MM.1S (cell line): ENCODE results near the gene NCDN.

Source experiments
- DNase-seq: peaks from one replicate; pipeline ENCODE4 v3.0.0-alpha.2; 2015
- H2AFZ ChIP-seq: fragments of 300-600 bp; sonication (generic); 2 replicates; pipeline ENCODE4 v1.6.0; 2016; ENCODE audit warnings: antibody characterized with exemption, low read length
- H3F3A ChIP-seq: fragments of 300-600 bp; sonication (generic); 2 replicates; pipeline ENCODE4 v1.6.1; 2016; ENCODE audit warnings: mild to moderate bottlenecking, antibody characterized with exemption, low read length, moderate library complexity, mixed read lengths; ENCODE audit not compliant: insufficient read depth
- H3K27ac ChIP-seq: fragments of 300-600 bp; sonication (generic); 2 replicates; pipeline ENCODE4 v1.5.1; 2016; ENCODE audit warnings: mild to moderate bottlenecking, low read length
- H3K27me3 ChIP-seq: fragments of 300-600 bp; sonication (generic); replicated peaks from 2 replicates; pipeline ENCODE4 v1.6.0; 2016; ENCODE audit warnings: low read length; ENCODE audit not compliant: insufficient read depth
- H3K36me3 ChIP-seq: fragments of 300-600 bp; sonication (generic); replicated peaks from 2 replicates; pipeline ENCODE4 v1.6.1; 2016; ENCODE audit warnings: mild to moderate bottlenecking, low read length, mixed read lengths; ENCODE audit not compliant: insufficient read depth
- H3K4me1 ChIP-seq: fragments of 300-600 bp; sonication (generic); 2 replicates; pipeline ENCODE4 v1.6.1; 2016; ENCODE audit warnings: low read length, mixed read lengths
- H3K4me2 ChIP-seq: fragments of 300-600 bp; sonication (generic); 2 replicates; pipeline ENCODE4 v1.6.0; 2016; ENCODE audit warnings: low read depth, low read length
- H3K4me3 ChIP-seq: fragments of 300-600 bp; sonication (generic); 2 replicates; pipeline ENCODE4 v1.5.1; 2016; ENCODE audit warnings: low read length, mixed read lengths
- H3K79me2 ChIP-seq: fragments of 300-600 bp; sonication (generic); 2 replicates; pipeline ENCODE4 v1.6.1; 2016; ENCODE audit warnings: mixed run types, low read length, mixed read lengths
- H3K9ac ChIP-seq: fragments of 300-600 bp; sonication (generic); 2 replicates; pipeline ENCODE4 v1.6.1; 2016; ENCODE audit warnings: low read length, mixed read lengths
- H3K9me2 ChIP-seq: fragments of 300-600 bp; sonication (generic); replicated peaks from 2 replicates; pipeline ENCODE4 v1.6.1; 2016; ENCODE audit warnings: mild to moderate bottlenecking, low read length, mixed read lengths; ENCODE audit not compliant: insufficient read depth
- H3K9me3 ChIP-seq: fragments of 300-600 bp; sonication (generic); replicated peaks from 2 replicates; pipeline ENCODE4 v1.6.1; 2016; ENCODE audit warnings: mild to moderate bottlenecking, low read length, mixed read lengths; ENCODE audit not compliant: insufficient read depth
- H4K20me1 ChIP-seq: fragments of 300-600 bp; sonication (generic); 2 replicates; pipeline ENCODE4 v1.6.1; 2016; ENCODE audit warnings: mild to moderate bottlenecking, low read length, moderate library complexity, mixed read lengths; ENCODE audit not compliant: insufficient read depth
- EZH2 ChIP-seq: fragments of 300-600 bp; sonication (generic); optimal IDR thresholded peaks from 2 replicates; pipeline ENCODE3; 2017; ENCODE audit warnings: low read depth, mild to moderate bottlenecking, antibody characterized with exemption, low read length, mixed read lengths
- EZH2phosphoT487 ChIP-seq: fragments of 300-600 bp; sonication (generic); IDR thresholded peaks from 2 replicates; pipeline ENCODE4 v1.6.1; 2018; ENCODE audit warnings: antibody characterized with exemption, low read length
- TF ChIP-seq, protein P1 (sequence below): fragments of 300-600 bp; sonication (generic); IDR thresholded peaks from 2 replicates; pipeline ENCODE4 v1.5.1; 2016; ENCODE audit warnings: antibody characterized with exemption, low read length, mixed read lengths

Gene NCDN

DNA sequence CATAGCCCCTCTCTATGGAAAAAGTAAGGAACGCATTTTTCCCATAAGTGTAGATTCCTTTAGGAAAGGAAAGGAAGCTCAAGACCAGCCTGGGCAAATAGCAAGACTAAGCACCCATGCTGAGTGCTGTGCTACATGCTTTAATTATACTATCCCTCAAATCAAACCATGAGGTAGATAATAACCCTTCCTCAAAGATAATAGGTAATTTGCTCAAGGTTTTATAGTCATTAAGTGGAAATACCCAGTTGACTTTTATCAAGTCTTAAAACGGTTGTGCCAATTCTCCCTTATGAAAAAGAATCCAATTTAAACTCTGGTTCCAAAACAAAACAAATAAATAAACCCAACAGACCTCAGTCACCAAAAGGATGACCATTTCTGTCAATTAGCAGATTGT, 3.7 kb upstream of the NCDN start:
- TF ChIP-seq, protein P1, sequence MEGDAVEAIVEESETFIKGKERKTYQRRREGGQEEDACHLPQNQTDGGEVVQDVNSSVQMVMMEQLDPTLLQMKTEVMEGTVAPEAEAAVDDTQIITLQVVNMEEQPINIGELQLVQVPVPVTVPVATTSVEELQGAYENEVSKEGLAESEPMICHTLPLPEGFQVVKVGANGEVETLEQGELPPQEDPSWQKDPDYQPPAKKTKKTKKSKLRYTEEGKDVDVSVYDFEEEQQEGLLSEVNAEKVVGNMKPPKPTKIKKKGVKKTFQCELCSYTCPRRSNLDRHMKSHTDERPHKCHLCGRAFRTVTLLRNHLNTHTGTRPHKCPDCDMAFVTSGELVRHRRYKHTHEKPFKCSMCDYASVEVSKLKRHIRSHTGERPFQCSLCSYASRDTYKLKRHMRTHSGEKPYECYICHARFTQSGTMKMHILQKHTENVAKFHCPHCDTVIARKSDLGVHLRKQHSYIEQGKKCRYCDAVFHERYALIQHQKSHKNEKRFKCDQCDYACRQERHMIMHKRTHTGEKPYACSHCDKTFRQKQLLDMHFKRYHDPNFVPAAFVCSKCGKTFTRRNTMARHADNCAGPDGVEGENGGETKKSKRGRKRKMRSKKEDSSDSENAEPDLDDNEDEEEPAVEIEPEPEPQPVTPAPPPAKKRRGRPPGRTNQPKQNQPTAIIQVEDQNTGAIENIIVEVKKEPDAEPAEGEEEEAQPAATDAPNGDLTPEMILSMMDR: no peak
- TF ChIP-seq EZH2 (no peak), EZH2phosphoT487 (no peak)
- H3K9ac ChIP-seq: no peak overlapping the region
- H3K4me1 ChIP-seq: peaks cover 11% of the 10 kb centered on the region
- H3K36me3 ChIP-seq: no peaks in the 10 kb centered on the region
- H4K20me1 ChIP-seq: no peaks in the 10 kb centered on the region
- H3K9me3 ChIP-seq: no peaks in the 10 kb centered on the region
- H3F3A ChIP-seq: peaks cover 5% of the 10 kb centered on the region; the same call in 1 of the 2 replicates
- H2AFZ ChIP-seq: no peak overlapping the region
- H3K27ac ChIP-seq: no peak overlapping the region
- no peaks in the 10 kb centered on the region for H3K9me2 ChIP-seq
- H3K79me2 ChIP-seq: peaks cover 44% of the 10 kb centered on the region
- no peak overlapping the region for H3K4me2 ChIP-seq
- no peaks in the 10 kb centered on the region for H3K27me3 ChIP-seq
- no peak overlapping the region for H3K4me3 ChIP-seq
- DNase-seq: no peak

DNA sequence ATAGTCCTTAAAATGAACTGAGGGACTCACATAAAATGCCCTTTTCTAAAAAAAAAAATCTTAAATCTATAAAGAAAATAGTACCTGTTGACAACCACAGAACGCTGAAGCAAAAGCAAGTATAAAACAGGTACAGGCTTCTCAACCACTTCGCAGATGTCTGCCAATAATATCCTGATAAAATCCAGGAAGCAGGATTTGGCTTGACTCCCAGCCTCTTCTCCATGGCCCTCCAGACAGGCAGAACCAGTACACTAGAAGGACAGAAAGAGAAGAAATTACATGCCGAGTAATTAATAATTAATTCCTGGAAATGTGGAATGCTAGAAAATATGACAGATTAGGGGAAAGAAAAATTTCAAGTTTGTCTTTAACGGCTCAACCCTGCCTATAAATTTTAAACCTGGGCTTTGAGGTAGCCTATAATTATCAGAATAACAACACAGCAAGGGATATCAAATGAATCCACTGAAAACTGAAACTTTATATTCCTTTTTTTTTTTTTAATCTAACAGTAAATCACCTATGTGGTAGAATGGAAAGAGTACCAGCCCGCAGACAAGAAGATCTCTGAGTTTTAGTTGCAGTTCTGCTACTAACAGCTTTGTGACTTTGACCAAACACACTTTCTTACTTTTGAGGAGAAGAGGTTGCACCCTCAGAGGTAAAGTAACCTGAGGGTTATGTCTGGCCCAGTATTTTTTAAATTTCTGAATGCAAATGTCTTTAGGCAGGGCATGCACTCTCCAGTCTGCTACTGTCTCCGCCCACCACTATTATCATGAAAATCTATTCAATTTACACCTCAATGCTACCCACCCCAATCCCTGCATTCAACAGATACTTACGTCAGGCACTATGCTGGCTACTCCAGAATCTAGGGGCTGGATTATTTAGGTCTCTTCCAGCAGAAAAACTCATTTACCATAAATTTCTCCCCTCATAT, 3.1 kb upstream of the NCDN start:
- no peaks in the 10 kb centered on the region for H3K9me3 ChIP-seq
- no peaks in the 10 kb centered on the region for H3K27me3 ChIP-seq
- H3K36me3 ChIP-seq: no peaks in the 10 kb centered on the region
- H3K4me2 ChIP-seq: no peak overlapping the region
- no peak overlapping the region for H3K27ac ChIP-seq
- no peak overlapping the region for H3K9ac ChIP-seq
- H3K79me2 ChIP-seq: peaks cover 43% of the 10 kb centered on the region
- TF ChIP-seq EZH2phosphoT487: no peak
- peaks cover 5% of the 10 kb centered on the region; the same call in 1 of the 2 replicates for H3F3A ChIP-seq
- H3K9me2 ChIP-seq: no peaks in the 10 kb centered on the region
- peaks cover 11% of the 10 kb centered on the region for H3K4me1 ChIP-seq
- no peak overlapping the region for H2AFZ ChIP-seq
- H3K4me3 ChIP-seq: no peak overlapping the region
- H4K20me1 ChIP-seq: no peaks in the 10 kb centered on the region
- no peak for DNase-seq

DNA sequence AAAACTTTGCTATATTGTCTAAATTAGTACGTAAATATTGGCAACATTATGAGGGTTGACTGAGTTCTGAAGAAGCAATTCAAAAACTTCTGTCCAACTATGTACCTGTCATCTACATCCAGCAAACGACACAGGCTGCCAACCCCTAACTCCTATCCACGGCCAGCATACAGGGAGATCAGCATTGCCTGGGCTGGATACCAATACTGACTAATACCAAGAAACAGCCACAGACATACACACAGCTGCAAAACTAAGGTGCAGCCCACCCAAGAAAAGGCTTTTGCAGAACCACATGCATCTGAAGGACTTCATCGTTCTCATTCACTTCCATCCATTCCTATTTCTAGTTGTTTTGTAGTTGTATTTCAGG, 2.4 kb upstream of the NCDN start:
- no peak overlapping the region for H3K4me3 ChIP-seq
- no peaks in the 10 kb centered on the region for H3K27me3 ChIP-seq
- no peak for DNase-seq
- no peak overlapping the region for H3K27ac ChIP-seq
- H3K4me2 ChIP-seq: no peak overlapping the region
- H3K9me2 ChIP-seq: no peaks in the 10 kb centered on the region
- peaks cover 5% of the 10 kb centered on the region; the same call in 1 of the 2 replicates for H3F3A ChIP-seq
- TF ChIP-seq, protein P1: no peak
- TF ChIP-seq EZH2 (no peak), EZH2phosphoT487 (no peak)
- H2AFZ ChIP-seq: no peak overlapping the region
- H3K9ac ChIP-seq: no peak overlapping the region
- H3K9me3 ChIP-seq: no peaks in the 10 kb centered on the region
- no peaks in the 10 kb centered on the region for H3K36me3 ChIP-seq
- peaks cover 43% of the 10 kb centered on the region for H3K79me2 ChIP-seq
- peaks cover 11% of the 10 kb centered on the region for H3K4me1 ChIP-seq
- no peaks in the 10 kb centered on the region for H4K20me1 ChIP-seq
